HCT116 (cell line): ENCODE measurements around the gene ARRDC2. TPM values are rescaled to one million over a fixed set of nuclear protein-coding genes. Genes with fewer than 3 reads are reported as not detected.

Experiments
- ATAC-seq: fragments of 200-7000 bp; cut with Tn5 transposase; 2 replicates; pipeline ENCODE4 v1.9.1; 2020; ENCODE audit warnings: mild to moderate bottlenecking, moderate library complexity
- BruUV-seq: library from RNA; stranded (reverse); fragments of 400-500 nt; replicated peaks from 2 replicates; lab custom pipeline; 2021; lab: Mats Ljungman, UMichigan
- CTCF ChIA-PET: fragments of 300-600 bp; sonication (Branson Sonifier 250); formaldehyde crosslinking; loops from one replicate; lab custom pipeline; 2021; ENCODE audit warnings: antibody characterized with exemption; lab: Charles Lee
- POLR2A ChIA-PET: fragments of 300-600, 350-600 bp; sonication (Branson Sonifier 250); formaldehyde crosslinking; loops from one replicate; lab custom pipeline; 2021; ENCODE audit warnings: antibody characterized with exemption; lab: Charles Lee
- RAD21 ChIA-PET, 2 experiments: fragments of 300-600 bp; sonication (Branson Sonifier 250); formaldehyde crosslinking; loops; one replicate each; lab custom pipeline; 2023; ENCODE audit warnings: low total read pairs in 2 of 2; ENCODE audit not compliant: uncharacterized antibody in 2 of 2, unreplicated experiment in 2 of 2, low non-redundant PET in 1 of 2; lab: Charles Lee
- DNase-seq: peaks from one replicate; pipeline ENCODE4 v3.0.0-alpha.2; 2010; ENCODE audit warnings: low read depth, low spot score
- H2AFZ ChIP-seq: fragments of 200-600 bp; shearing (Covaris generic), sonication (generic); 2 replicates; pipeline ENCODE4 v1.6.1; 2017; ENCODE audit warnings: low read depth, mixed run types, mixed read lengths, antibody characterized with exemption, low read length; ENCODE audit not compliant: poor library complexity, severe bottlenecking
- H3K27ac ChIP-seq: 2 replicates; pipeline ENCODE4 v1.5.1; 2012; ENCODE audit warnings: low read depth, low read length
- H3K27me3 ChIP-seq: fragments of 200-600 bp; sonication (generic); 2 replicates; pipeline ENCODE4 v1.6.1; 2016; ENCODE audit warnings: mixed run types, low read length, mixed read lengths; ENCODE audit not compliant: insufficient read depth
- H3K36me3 ChIP-seq, 2 experiments: fragments of 200-500 bp in 1 of 2; fragments of 200-600 bp in 1 of 2; sonication (Bioruptor generic) in 1 of 2; sonication (generic) in 1 of 2; 2 replicates each; pipeline versions ENCODE4 v1.5.1 to v1.6.1; 2014 to 2016; ENCODE audit warnings: low read length in 2 of 2, inconsistent platforms in 1 of 2, mixed read lengths in 1 of 2, mixed run types in 1 of 2; ENCODE audit not compliant: insufficient read depth in 2 of 2, control insufficient read depth in 1 of 2
- H3K4me1 ChIP-seq, 2 experiments: fragments of 200-600 bp in 1 of 2; sonication (generic) in 1 of 2; 2 replicates each; pipeline versions ENCODE4 v1.5.1 to v1.6.1; 2012 to 2017; ENCODE audit warnings: low read length in 2 of 2, inconsistent platforms in 1 of 2, mild to moderate bottlenecking in 1 of 2, mixed read lengths in 1 of 2, mixed run types in 1 of 2, moderate library complexity in 1 of 2; ENCODE audit not compliant: insufficient read depth in 2 of 2, control insufficient read depth in 1 of 2
- H3K4me2 ChIP-seq: fragments of 200-600 bp; sonication (generic); 2 replicates; pipeline ENCODE4 v1.6.1; 2017; ENCODE audit warnings: mixed run types, low read length, mixed read lengths
- H3K4me3 ChIP-seq, 2 experiments: fragments of 200-600 bp in 1 of 2; sonication (generic) in 1 of 2; replicated peaks in 1 of 2; 2 replicates each; pipeline ENCODE4 v1.5.1; 2011 to 2016; ENCODE audit warnings: low read length in 2 of 2, control low read depth in 1 of 2, low read depth in 1 of 2, mild to moderate bottlenecking in 1 of 2, mixed read lengths in 1 of 2, mixed run types in 1 of 2
- H3K79me2 ChIP-seq: fragments of 200-600 bp; sonication (generic); 2 replicates; pipeline ENCODE4 v1.6.1; 2017; ENCODE audit warnings: mild to moderate bottlenecking, mixed run types, low read length, moderate library complexity, mixed read lengths; ENCODE audit not compliant: insufficient read depth
- H3K9ac ChIP-seq: fragments of 200-600 bp; sonication (generic); 2 replicates; pipeline ENCODE4 v1.6.1; 2016; ENCODE audit warnings: low read length, mixed read lengths
- H3K9me2 ChIP-seq: fragments of 200-600 bp; sonication (generic), shearing (Covaris generic); 2 replicates; pipeline ENCODE4 v1.6.1; 2017; ENCODE audit warnings: mixed run types, mild to moderate bottlenecking, moderate library complexity; ENCODE audit not compliant: insufficient read depth
- H3K9me3 ChIP-seq, 2 experiments: fragments of 200-500 bp in 1 of 2; fragments of 200-600 bp in 1 of 2; sonication (Bioruptor generic) in 1 of 2; sonication (generic) in 1 of 2; 2 replicates each; pipeline ENCODE4 v1.6.1; 2014 to 2017; ENCODE audit warnings: low read length in 2 of 2, mixed read lengths in 2 of 2, inconsistent platforms in 1 of 2, low read depth in 1 of 2, mild to moderate bottlenecking in 1 of 2, mixed run types in 1 of 2, moderate library complexity in 1 of 2; ENCODE audit not compliant: control insufficient read depth in 1 of 2, insufficient read depth in 1 of 2
- H4K20me1 ChIP-seq: fragments of 200-600 bp; sonication (generic), shearing (Covaris generic); 2 replicates; pipeline ENCODE4 v1.6.1; 2017; ENCODE audit warnings: mixed run types, mild to moderate bottlenecking, moderate library complexity; ENCODE audit not compliant: insufficient read depth
- ELF1 ChIP-seq: IDR thresholded peaks from 2 replicates; pipeline ENCODE4 v1.6.1; 2012; ENCODE audit warnings: low read depth, borderline replicate concordance
- EZH2 ChIP-seq: fragments of 200-600 bp; sonication (generic); IDR thresholded peaks from 2 replicates; pipeline ENCODE4 v1.6.1; 2017; ENCODE audit warnings: antibody characterized with exemption, mixed run types
- EZH2phosphoT487 ChIP-seq: fragments of 200-600 bp; IDR thresholded peaks from 2 replicates; pipeline ENCODE4 v1.6.1; 2018; ENCODE audit warnings: antibody characterized with exemption, borderline replicate concordance
- FOSL1 ChIP-seq: IDR thresholded peaks from 2 replicates; pipeline ENCODE4 v1.6.1; 2012; ENCODE audit warnings: low read depth
- POLR2AphosphoS5 ChIP-seq: IDR thresholded peaks from 2 replicates; pipeline ENCODE4 v1.6.1; 2011; ENCODE audit warnings: mild to moderate bottlenecking, low read depth, low read length, moderate library complexity
- RAD21 ChIP-seq: IDR thresholded peaks from 2 replicates; pipeline ENCODE4 v1.6.1; 2012; ENCODE audit warnings: low read depth, mild to moderate bottlenecking
- SRF ChIP-seq: IDR thresholded peaks from 2 replicates; pipeline ENCODE4 v1.6.1; 2012; ENCODE audit warnings: low read depth
- YY1 ChIP-seq: IDR thresholded peaks from 2 replicates; pipeline ENCODE4 v1.6.1; 2011; ENCODE audit warnings: low read length, low read depth, moderate library complexity, mild to moderate bottlenecking; ENCODE audit not compliant: insufficient replicate concordance; ENCODE audit errors: extremely low read depth
- ZNF274 ChIP-seq: fragments of 200-500 bp; sonication (Bioruptor generic); IDR thresholded peaks from 2 replicates; pipeline ENCODE4 v1.6.1; 2014; ENCODE audit warnings: mild to moderate bottlenecking, low read depth, low read length, inconsistent platforms
- intact Hi-C: fragments of 100-400 bp; cut with micrococcal nuclease; formaldehyde crosslinking; loops from 2 replicates; pipeline ENCODE4 v1.10.0; 2022
- total RNA-seq: library from RNA; stranded (reverse); gene quantifications from one replicate; pipeline ENCODE4 v1.2.1, GENCODE V29; 2021; ENCODE audit not compliant: unreplicated experiment
- TF ChIP-seq, protein P1 (sequence below): IDR thresholded peaks from 2 replicates; pipeline ENCODE4 v1.6.1; 2012; ENCODE audit warnings: low read depth
- TF ChIP-seq, protein P2 (sequence below): IDR thresholded peaks from 2 replicates; pipeline ENCODE4 v1.6.1; 2011; ENCODE audit warnings: mild to moderate bottlenecking, low read length, moderate library complexity; ENCODE audit not compliant: insufficient replicate concordance; ENCODE audit errors: extremely low read depth

ARRDC2 gene
- total RNA-seq, 1 experiment from 2014 or later = 36.5 TPM

- ATAC-seq (no peak), DNase-seq (no peak)
- no peak overlapping the region for H2AFZ ChIP-seq
- CTCF ChIA-PET = no interaction called here
- intact Hi-C loops = loop anchor here (10.0 kb wide), 1 partner anchor 145 kb away; the partner anchor contains the start of gene PIK3R2
- H3K4me3 ChIP-seq = no peak overlapping the region
- no peaks in the 10 kb centered on the region for H4K20me1 ChIP-seq
- no peak overlapping the region for H3K27ac ChIP-seq
- H3K9ac ChIP-seq = no peak overlapping the region
- POLR2A ChIA-PET = no interaction called here
- H3K4me2 ChIP-seq = no peak overlapping the region
- TF ChIP-seq EZH2 = no peak
- no peak for TF ChIP-seq SRF
- TF ChIP-seq ZNF274 = no peak
- no peak for TF ChIP-seq EZH2phosphoT487
- TF ChIP-seq POLR2AphosphoS5 = no peak
- TF ChIP-seq FOSL1 = no peak
- TF ChIP-seq RAD21 = no peak
- TF ChIP-seq YY1 = no peak
- TF ChIP-seq, protein P1, sequence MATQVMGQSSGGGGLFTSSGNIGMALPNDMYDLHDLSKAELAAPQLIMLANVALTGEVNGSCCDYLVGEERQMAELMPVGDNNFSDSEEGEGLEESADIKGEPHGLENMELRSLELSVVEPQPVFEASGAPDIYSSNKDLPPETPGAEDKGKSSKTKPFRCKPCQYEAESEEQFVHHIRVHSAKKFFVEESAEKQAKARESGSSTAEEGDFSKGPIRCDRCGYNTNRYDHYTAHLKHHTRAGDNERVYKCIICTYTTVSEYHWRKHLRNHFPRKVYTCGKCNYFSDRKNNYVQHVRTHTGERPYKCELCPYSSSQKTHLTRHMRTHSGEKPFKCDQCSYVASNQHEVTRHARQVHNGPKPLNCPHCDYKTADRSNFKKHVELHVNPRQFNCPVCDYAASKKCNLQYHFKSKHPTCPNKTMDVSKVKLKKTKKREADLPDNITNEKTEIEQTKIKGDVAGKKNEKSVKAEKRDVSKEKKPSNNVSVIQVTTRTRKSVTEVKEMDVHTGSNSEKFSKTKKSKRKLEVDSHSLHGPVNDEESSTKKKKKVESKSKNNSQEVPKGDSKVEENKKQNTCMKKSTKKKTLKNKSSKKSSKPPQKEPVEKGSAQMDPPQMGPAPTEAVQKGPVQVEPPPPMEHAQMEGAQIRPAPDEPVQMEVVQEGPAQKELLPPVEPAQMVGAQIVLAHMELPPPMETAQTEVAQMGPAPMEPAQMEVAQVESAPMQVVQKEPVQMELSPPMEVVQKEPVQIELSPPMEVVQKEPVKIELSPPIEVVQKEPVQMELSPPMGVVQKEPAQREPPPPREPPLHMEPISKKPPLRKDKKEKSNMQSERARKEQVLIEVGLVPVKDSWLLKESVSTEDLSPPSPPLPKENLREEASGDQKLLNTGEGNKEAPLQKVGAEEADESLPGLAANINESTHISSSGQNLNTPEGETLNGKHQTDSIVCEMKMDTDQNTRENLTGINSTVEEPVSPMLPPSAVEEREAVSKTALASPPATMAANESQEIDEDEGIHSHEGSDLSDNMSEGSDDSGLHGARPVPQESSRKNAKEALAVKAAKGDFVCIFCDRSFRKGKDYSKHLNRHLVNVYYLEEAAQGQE = no peak
- no peak for TF ChIP-seq ELF1
- TF ChIP-seq, protein P2, sequence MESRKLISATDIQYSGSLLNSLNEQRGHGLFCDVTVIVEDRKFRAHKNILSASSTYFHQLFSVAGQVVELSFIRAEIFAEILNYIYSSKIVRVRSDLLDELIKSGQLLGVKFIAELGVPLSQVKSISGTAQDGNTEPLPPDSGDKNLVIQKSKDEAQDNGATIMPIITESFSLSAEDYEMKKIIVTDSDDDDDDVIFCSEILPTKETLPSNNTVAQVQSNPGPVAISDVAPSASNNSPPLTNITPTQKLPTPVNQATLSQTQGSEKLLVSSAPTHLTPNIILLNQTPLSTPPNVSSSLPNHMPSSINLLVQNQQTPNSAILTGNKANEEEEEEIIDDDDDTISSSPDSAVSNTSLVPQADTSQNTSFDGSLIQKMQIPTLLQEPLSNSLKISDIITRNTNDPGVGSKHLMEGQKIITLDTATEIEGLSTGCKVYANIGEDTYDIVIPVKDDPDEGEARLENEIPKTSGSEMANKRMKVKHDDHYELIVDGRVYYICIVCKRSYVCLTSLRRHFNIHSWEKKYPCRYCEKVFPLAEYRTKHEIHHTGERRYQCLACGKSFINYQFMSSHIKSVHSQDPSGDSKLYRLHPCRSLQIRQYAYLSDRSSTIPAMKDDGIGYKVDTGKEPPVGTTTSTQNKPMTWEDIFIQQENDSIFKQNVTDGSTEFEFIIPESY = no peak
- TF ChIP-seq, all 23 proteins: peak for 0
- peaks cover 27% of the 10 kb centered on the region for H3K79me2 ChIP-seq
- no peaks in the 10 kb centered on the region for H3K27me3 ChIP-seq
- no TSS peak for BruUV-seq
- RAD21 ChIA-PET = no interaction called here
- peaks cover 31 to 47% of the 10 kb centered on the region in 2 experiments for H3K36me3 ChIP-seq
- H3K9me3 ChIP-seq = no peaks in the 10 kb centered on the region
- H3K9me2 ChIP-seq = no peaks in the 10 kb centered on the region
- peaks cover 2 to 13% of the 10 kb centered on the region in 2 experiments; a peak in 3 of 4 replicates for H3K4me1 ChIP-seq
These were observed 1.6 kb downstream of the ARRDC2 start for GRCh38 chr19:18009412-18010066.
